Stimulated activated CD4-positive, alpha-beta T cell treated with anti-CD3 and anti-CD28 coated beads, Interleukin-4, amount 100 ng/mL, for 1 hour (primary cell): ENCODE results near the gene OR10H5.
"Not testable (repeated sequence)": the region's sequence is repeated elsewhere in the genome, so short reads cannot be mapped to it uniquely, and the experiment has no call there.

Experiments
- DNase-seq: peaks from one replicate; pipeline ENCODE4 v3.0.0-alpha.2; 2020

OR10H5 gene

DNA sequence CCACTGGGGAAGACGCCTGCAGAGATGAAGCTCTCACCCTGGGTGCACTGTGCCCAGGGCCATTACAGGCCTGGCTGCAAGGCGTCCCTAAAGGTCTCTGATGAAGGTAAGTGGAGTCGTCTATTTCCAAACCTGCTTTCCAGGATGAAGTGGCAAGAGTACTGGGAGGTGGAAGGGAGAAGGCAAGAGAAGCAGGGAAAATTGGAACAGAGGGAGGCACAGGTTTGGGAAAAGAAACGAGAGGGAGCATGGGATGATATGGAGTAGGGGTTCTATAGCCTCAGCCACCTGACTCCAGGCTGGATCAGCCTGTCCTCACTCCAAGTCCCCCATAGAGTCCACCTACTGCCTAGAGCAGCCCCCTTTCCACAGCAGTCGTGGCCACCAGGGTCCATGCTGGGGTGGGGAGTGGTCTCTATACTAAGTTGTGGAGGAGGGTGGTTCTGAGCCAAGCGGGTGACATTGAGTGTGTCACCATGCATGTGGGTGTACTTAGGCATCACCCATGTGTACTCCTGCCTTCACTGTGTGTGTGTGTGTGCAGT lies at the start of gene OR10H5:
Gene OR10H5, plus strand, starts transcription at position 51 of the 545 bp plus-strand sequence. CDS start 6,388 bp downstream, outside the sequence.
- no peak for DNase-seq

DNA sequence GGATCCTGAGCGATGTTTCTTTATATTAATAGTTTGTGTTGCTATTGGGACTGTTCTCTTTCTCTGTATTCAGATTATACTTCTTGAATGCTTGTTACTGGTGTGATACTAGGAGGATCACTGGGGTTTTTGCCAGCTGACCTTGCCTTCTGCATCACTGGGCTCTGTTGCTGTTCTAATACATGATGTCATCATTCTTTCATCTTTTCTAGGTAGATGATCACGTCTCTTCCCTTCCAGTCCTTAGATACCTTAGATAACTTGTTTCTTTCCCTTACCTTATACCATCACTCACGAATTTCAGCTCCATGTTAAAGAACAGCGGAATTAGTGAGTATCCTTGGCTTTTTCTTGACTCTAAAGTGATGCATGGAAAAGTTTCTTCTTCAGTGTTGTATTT lies 49.7 kb upstream of the OR10H5 start, which contains the start of gene OR10H3:
Gene OR10H3, plus strand, starts transcription at position 264 of the 400 bp plus-strand sequence. CDS start 3,408 bp downstream, outside the sequence.
- DNase-seq: no peak

DNA sequence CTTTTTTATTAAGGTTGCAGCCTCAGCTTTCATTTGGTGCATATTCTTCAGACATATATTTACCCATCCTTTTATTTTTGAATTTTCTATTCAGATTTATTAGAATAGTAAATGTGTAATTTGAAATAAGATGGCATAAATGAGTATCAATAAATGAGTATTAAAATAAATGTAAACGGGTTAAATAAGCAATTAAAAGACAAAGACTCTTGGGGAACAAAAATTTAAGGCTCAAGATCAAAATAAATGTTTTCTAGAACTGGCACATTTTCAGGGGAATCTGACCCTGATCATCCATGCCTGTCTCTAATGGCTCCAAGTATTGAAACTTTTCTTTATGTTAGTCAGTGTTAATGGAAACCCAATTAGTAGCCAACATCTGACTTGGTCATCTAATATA lies 46.7 kb upstream of the OR10H5 start:
- DNase-seq: no peak

- DNase-seq: no peak
Measured at GRCh38 chr19:15748239-15748638, 39.2 kb upstream of the OR10H5 start.

DNA sequence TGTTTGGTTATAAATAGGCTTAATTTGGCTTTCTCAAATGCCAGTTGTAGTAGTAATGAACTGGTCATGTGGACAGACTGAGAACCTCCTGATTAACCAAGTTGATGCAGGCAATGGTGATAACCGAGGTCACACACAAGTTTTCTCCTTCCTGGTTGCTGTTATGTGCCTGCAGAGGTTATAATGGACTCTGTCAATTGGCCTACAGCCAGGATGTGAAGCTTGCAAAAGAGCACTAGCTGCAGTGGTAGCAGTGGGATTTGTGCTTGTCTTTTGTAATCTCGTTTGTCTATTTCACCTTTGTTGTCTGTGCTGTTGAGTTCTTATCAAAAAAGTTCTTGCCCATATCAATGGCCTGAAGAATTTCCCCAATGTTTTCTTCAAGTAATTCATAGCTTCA lies 29.1 kb upstream of the OR10H5 start:
- DNase-seq: no peak

DNA sequence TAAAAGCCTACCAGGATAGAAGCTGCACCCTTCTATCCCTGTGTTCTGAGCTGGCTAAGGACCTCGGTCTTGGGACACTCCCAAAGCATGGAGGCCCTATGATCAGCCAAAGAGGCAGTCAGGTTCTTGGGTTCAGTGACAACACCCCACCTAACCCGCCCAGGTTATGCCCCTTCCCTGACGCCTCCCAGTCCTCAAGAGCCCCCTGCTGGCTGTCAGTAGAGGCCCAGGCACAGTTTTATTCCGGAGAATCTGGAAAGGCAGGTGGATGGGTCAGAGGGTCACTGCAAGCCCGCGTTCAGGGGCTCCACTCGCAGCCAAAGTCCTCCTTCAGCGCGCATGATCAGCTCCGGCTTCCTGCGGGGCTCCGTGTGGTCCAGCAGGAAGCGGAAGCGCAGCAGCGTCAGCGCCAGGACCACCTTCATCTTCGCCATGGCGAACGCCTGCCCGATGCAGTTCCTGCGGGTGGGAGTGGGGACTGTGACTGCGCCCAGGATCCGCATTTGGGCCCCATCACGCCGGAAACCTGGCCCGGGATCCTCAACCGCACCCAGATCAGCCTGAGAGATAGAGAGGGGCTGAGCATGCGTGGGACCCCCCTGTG lies 27.4 kb upstream of the OR10H5 start:
- DNase-seq: no peak

DNA sequence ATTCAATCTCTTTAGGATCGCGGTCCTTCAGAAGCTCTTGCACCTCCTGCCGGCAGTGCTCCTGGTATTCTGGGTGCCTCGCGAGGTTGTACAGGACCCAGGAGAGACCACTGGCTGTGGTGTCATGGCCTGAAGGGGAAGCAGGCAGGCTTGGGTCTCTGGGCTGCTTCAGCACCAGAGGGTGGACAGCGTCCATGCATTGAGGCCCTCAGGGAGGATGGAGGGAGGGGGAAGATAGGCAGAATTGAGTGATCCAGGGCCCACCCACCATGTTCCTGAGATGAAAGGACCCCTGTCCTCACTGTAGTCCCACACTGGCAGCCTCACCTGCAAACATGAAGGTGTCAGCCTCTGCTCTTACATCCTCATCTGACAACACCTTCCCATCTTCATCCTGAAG lies 17.9 kb upstream of the OR10H5 start:
- no peak for DNase-seq

DNA sequence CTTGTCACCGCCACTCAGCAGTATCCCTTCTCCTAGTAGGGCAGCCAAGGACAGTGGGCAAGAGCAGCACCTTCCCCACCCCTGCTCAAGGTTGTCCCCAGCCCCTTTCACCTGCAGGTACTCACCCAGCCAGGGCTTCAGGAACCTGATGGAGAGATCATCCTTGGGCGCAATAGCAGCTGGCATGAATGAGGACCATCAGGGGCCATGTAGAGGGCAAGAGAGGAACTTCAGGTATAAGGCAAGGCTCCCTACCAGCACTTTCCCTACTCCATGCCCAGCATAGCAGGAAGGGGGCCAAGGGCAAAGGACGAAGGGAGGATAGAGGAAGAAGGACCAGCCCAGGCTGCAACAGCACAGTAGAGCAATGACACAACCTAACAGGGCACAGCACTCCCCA lies 13.3 kb upstream of the OR10H5 start:
- DNase-seq: not testable (repeated sequence)

DNA sequence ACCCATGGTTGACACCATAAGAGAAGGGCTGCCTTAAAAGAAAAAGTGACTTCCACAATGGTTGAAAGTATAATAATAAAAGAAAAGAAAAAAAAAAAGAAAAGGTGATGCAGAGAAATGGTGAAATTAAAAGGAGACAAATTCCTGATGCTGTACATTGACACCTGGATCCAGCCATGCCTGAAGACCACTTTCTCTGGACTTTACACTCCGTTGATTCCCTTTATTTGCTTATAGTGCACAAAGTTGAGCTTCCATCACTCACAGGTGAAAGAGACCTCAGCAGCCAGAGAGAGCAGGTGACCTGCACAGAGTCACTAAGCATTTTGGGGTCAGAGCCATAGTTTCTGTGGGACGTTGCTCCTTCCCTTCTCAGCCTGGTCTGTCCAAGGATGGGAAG lies 12.2 kb upstream of the OR10H5 start:
- no peak for DNase-seq

DNA sequence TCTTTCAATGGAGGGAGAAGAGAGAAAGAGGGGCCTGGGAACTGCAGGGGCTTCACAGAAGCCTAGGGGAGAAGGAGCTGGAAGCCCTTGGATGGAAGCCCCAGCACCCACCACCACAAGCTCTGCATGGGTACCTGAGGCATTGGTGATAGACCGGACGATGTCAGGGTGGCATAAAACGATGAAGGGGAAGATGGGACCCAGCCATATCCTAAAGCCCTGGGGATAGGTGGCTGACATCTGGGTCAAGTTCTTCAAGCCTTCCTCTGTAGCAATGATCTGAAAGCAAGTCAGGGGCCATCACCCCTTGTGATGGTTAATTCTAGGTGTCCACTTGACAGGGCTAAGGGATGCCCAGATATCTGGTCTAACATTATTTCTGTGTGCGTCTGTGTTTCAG lies 11.2 kb upstream of the OR10H5 start:
- DNase-seq: no peak

DNA sequence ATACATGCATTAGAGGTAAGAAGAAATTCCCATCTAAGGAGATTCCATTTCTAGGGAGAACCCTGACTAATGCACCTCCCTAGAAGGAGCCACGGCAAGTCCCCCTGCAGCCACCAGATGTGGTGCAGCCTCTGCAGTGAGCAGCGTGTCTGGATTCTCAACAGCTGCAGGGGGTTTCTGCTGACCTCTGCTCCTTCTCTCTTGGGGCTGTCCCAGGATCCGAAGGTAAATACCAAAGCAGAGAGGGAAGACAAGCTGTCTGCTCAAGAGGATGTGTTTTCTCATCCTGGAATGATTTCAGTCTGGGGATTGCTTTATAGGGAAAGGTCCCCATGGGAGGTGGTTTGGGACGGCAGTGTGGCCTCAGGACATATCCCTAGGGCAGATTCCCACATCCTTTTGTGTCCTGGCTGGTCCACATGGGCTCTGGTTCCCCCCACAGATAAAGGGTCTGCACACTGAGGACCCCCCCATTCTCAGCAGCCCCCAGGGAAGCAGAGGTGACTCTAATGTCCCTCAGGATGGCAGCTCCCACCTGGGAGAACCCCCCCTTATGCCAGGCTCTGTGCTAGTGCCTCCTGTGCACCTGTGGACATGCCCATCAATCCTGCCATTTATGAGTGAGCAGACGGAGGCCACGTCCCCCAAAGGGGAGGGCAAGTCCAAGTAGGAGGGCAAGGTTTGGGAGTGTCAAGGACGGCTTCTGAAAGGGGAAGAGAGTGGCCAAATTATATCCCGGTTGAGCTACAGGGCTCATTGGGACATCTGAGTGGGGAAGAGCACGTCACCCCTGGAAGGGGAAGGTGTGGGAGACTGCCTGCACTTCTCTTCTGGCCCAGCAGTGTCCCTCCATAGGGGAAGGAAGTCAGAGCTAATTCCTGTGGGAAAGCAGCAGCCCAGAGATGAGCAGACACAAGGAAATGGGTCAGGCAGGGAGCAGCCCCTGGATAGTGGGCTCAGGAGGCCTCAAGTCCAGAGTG lies 10.2 kb upstream of the OR10H5 start:
- no peak for DNase-seq

DNA sequence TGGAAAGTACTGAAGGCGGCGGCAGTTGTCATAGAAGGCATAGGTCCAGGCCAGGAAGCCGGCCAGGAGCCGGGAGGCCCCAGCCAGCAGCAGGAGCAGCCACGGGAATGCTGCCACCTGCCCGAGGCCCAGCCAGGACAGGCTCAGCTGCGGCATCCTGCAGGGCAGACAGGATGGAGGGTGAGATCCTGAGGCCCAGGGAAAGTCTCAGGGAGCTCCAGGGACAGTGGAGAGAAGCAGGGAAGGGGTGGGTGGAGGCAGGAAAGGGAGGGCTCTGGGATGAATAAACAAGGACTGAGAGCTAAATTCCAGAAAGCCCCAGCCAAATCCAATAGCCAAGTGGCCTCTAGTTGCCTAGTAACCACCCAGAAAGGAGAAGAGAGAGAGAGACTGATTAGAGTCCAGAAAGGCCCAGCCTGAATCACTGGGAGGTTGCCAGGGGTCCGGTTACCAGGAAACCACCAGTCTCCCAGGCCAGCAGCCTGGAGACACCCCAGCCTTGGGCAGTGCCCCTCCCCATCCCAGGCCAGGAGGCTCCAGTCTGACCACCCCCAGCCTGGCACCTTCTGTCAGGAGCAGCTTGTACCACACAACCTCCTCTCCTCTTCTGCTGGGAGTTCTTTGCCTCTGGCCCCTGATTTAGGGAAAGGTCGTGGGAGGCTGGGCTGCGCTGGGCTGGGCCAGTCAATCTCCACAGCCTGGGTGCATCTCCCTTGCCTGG lies 7.5 kb upstream of the OR10H5 start:
- no peak for DNase-seq

DNA sequence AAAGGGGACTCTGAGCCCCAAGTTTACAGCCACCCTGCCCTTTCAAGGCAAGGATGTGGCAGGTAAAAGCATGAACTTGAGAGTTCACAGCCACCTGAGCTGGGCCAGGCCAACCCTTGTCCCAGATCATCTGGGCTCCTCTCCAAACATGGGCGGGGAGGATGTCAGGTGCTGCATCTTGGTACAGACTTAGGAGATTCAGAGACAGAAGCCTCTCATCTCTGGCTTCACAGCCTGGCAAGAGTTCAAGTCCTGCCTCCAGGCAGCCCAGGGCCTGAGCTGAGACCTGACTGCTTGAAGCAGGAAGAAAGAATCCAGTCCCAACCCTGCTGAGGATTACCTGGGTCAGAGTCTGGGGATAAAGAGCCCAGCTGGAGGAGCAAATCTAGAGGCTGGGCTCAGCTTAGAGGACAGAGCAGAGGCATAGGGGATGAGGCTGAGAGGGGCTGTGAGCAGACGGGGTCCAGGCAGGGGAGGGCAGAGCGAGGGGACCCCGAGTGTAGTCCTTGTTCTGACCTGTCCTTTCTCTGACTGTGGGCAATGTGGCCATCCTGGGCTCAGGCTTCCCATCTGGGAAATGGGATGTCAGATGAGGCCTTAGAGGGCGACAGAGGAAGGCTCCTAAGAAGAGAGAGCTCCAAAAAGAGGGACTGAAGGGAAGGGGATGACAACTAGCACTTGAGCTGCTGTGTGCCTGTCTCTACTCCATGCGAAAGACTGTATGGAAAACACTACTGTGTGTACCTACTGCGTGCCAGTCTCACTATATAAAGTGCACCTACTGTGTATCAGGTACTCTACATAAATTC lies 6.6 kb upstream of the OR10H5 start:
- DNase-seq: no peak

- DNase-seq: no peak
Measured at GRCh38 chr19:15781661-15782060, 5.8 kb upstream of the OR10H5 start.

GRCh38 chr19:15782211-15782610 lies 5.2 kb upstream of the OR10H5 start:
- no peak for DNase-seq

DNA sequence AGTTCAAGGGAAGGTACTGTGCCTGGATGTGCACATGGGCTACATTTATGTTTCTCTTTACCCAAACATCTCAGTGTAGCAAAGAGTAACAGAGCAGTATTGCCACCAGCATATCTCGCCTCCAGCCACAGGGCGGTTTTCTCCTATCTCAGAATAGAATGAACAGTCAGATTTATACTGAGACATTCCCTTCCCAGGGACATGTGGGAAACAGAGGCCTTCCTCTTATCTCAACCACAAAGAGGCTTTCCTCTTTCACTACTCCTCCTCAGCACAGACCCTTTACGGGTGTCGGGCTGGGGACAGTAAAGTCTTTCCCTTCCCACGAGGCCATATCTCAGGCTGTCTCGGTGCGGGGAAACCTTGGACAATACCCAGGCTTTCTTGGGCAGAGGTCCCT lies 4.6 kb upstream of the OR10H5 start:
- not testable (repeated sequence) for DNase-seq

DNA sequence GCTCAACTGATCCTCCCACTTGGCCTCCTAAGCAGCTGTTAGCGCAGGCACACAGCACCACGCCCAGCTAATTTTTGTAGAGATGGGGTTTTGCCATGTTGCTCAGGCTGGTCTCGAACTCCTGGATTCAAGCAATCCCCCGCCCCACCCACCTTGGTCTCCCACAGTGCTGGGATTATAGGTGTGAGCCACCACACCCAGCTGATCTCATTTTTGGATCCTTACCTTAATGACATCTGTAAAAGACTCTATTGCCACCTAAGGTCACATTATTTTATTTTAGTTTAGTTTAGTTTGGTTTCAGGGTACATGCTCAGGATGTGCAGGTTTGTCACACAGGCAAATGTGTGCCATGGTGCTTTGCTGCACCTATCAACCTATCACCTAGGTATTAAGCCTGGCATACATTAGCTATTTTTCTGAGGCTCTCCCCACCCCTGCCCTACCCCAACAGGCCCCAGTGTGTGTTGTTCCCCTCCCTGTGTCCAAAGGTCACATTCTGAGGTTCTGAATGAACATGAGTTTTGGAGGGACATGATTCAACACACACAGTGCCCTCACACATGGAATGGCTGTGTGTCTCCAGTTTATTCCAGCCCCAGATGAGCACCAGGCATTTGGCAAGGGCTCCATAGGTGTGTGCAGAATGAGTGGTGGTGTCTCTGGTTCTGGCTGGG lies 1.3 kb downstream of the OR10H5 start:
- no peak for DNase-seq

DNA sequence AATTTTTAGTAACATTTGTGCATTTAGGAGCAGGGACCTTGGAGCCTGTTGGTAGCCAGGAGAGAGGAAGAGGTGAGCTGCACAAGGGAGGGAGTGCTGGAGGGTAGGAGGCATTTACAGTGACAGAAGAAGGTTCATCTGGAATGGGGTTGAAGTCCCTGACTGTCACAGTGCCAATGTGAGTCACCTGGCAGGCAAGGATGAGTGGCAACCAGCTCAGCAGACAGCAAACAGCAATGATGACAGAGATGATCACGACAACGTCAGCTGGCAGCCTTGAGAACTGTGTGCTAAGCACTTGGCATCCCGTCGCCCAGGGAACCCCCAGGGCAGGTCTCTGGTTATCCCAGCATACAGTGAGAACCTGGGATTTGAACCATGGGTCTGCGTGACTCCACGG lies 2.6 kb downstream of the OR10H5 start:
- no peak for DNase-seq

DNA sequence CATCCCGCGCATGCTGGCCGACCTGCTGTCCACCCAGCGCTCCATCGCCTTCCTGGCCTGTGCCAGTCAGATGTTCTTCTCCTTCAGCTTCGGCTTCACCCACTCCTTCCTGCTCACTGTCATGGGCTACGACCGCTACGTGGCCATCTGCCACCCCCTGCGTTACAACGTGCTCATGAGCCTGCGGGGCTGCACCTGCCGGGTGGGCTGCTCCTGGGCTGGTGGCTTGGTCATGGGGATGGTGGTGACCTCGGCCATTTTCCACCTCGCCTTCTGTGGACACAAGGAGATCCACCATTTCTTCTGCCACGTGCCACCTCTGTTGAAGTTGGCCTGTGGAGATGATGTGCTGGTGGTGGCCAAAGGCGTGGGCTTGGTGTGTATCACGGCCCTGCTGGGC lies 6.8 kb downstream of the OR10H5 start:
- not testable (repeated sequence) for DNase-seq

DNA sequence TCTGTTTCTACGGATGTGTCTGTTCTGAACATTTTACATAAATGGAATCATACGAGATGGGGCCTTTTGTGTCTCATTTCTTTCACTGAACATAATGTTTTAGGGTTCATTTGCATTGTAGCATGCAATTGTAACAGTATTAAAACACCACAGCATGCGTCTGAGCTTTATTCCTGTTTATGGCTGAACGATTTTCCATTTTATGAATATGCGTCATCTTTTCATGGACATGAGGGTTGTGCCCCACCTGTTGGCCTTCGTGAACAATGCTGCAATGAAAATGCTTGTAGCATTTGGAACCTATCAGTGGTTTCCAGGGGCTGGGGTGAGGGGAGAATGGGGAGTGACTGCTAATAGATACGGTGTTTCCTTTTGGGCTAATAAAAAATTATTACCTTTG lies 22.9 kb downstream of the OR10H5 start:
- DNase-seq: no peak

DNA sequence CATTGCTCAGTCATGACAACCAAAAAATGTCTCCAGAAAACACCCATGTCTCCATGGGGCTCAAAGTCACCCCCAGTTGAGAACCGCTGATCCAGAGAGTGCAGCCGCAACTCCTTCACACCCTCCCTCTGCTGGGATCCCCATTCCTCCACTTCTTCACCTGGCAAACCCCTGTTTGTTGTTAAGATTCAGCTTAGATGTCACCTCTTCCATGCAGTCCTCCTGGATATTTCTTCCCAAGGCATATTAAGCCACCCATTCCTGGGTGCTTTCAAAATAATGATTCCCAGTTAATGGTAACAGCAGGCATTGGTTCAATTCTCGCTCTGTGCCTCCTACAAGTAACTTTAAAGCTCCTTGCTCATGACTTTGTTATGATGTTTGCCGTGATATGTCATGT lies 24.0 kb downstream of the OR10H5 start:
- no peak for DNase-seq
